Loucy (cell line): ENCODE results near the gene ITPKA.

ENCODE experiments used
- CTCF ChIP-seq: fragments of 200-600 bp; sonication (generic); conservative IDR thresholded peaks from 2 replicates; pipeline ENCODE4 v1.5.1; 2014; ENCODE audit warnings: mild to moderate bottlenecking, antibody characterized with exemption, low read length
- EZH2phosphoT487 ChIP-seq: fragments of 200-600 bp; IDR thresholded peaks from 2 replicates; pipeline ENCODE4 v1.6.1; 2018; ENCODE audit warnings: antibody characterized with exemption, mild to moderate bottlenecking, moderate library complexity, borderline replicate concordance

DNA sequence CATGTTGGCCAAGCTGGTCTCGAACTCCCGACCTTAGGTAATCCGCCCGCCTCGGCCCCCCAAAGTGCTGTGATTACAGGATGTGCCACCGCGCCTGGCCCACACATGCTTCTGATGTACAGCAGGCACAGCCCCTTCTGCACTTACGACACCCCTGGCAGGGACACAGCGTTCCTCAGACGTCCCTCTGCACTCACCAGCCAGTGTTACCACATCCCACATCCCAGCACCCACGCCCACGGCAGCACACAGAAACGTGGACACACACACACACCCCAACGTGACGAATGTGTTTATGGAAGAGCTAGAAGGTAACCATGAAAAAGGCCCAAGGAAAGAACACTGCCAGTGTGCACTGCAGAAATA is 51.0 kb downstream of the ITPKA start:
- no peak for TF ChIP-seq CTCF
- TF ChIP-seq EZH2phosphoT487, result no peak
